ENCODE data around the gene SNAPC4. TPM values are rescaled to one million over a fixed set of nuclear protein-coding genes. Genes with fewer than 3 reads are reported as not detected.

Gene SNAPC4
- total and polyA plus RNA-seq, 4 donors, result 6.8 to 12.4 (median 9.8) TPM

DNA sequence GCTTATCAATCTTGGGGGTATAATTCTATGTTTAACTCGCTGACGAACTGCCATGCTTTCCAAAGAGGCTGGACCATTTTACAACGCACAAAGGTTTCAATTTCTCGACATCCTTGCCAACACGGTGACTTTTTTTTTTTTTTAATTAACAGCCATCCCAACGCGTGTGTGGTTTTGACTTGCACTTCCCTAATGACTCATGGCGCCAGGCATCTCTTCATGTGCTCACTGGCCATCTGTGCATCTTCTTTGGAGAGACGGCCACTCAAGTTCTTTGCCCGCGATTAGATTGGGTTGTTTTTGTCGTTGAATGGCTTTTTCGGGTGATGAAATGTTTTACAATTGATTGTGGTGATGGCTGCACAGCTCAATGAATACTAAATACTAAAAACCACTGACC lies 14.0 kb downstream of the SNAPC4 start:
- Histone ChIP-seq H3K9me3 (ENCODE audit: control insufficient read depth in 4 of 4, insufficient read depth in 3 of 4, low read length in 3 of 4) (no peaks in the 10 kb centered on the region), H3K27ac (ENCODE audit: low read depth in 1 of 2, low read length in 1 of 2) (no peak overlapping the region), H3K4me1 (ENCODE audit: control insufficient read depth in 5 of 5, insufficient read depth in 5 of 5, low read length in 5 of 5) (no peaks in the 10 kb centered on the region), H3K27me3 (ENCODE audit: control insufficient read depth in 3 of 3, insufficient read depth in 3 of 3, low read length in 2 of 3) (no peaks in the 10 kb centered on the region), H3K4me3 (no peak overlapping the region), H3K36me3 (ENCODE audit: control insufficient read depth in 4 of 4, insufficient read depth in 4 of 4, low read length in 4 of 4) (peaks cover 0 to 58% (median 16%) of the 10 kb centered on the region in 4 donors), H3K9ac (ENCODE audit: insufficient read depth in 1 of 2, low read length in 2 of 2) (no peak overlapping the region)
- ATAC-seq (ENCODE audit: insufficient read depth, low FRiP score), result no peak
- TF ChIP-seq, protein P1, sequence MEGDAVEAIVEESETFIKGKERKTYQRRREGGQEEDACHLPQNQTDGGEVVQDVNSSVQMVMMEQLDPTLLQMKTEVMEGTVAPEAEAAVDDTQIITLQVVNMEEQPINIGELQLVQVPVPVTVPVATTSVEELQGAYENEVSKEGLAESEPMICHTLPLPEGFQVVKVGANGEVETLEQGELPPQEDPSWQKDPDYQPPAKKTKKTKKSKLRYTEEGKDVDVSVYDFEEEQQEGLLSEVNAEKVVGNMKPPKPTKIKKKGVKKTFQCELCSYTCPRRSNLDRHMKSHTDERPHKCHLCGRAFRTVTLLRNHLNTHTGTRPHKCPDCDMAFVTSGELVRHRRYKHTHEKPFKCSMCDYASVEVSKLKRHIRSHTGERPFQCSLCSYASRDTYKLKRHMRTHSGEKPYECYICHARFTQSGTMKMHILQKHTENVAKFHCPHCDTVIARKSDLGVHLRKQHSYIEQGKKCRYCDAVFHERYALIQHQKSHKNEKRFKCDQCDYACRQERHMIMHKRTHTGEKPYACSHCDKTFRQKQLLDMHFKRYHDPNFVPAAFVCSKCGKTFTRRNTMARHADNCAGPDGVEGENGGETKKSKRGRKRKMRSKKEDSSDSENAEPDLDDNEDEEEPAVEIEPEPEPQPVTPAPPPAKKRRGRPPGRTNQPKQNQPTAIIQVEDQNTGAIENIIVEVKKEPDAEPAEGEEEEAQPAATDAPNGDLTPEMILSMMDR (IDR thresholded peaks at IDR 0.05; ENCODE audit: control extremely low read depth, extremely low read depth), result no peak
- no peak for DNase-seq
- WGBS, 2 donors, result 78 to 81% methylated on average over 13 of the region's 13 CpGs

DNA sequence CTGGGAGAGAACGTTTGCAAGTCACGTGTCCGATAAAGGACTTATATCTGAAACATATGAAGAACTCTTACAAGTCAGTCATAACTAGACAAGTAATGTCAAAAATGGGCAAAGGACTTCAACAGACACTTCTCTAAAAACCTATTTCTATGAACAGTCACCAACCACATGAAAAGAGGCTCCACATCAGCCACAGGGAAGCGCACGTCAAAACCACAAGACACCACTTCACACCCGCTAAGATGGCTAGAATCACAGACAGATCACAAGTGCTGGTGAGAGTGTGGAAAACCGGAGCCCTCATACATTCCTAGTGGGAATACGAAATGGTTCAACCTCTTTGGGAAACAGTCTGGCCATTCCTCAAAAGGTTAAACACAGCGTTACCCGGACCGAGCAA lies 15.0 kb downstream of the SNAPC4 start:
- WGBS, 2 donors, result 83 to 85% methylated on average over 11 of the region's 11 CpGs
- Histone ChIP-seq H3K9ac (ENCODE audit: insufficient read depth in 1 of 2, low read length in 2 of 2) (no peak overlapping the region), H3K4me3 (no peak overlapping the region), H3K4me1 (ENCODE audit: control insufficient read depth in 5 of 5, insufficient read depth in 5 of 5, low read length in 5 of 5) (no peaks in the 10 kb centered on the region), H3K27ac (ENCODE audit: low read depth in 1 of 2, low read length in 1 of 2) (no peak overlapping the region), H3K36me3 (ENCODE audit: control insufficient read depth in 4 of 4, insufficient read depth in 4 of 4, low read length in 4 of 4) (peaks cover 0 to 66% (median 16%) of the 10 kb centered on the region in 4 donors), H3K27me3 (ENCODE audit: control insufficient read depth in 3 of 3, insufficient read depth in 3 of 3, low read length in 2 of 3) (no peaks in the 10 kb centered on the region), H3K9me3 (ENCODE audit: control insufficient read depth in 4 of 4, insufficient read depth in 3 of 4, low read length in 3 of 4) (no peaks in the 10 kb centered on the region)
- ATAC-seq (ENCODE audit: insufficient read depth, low FRiP score) (no peak), DNase-seq (no peak)
- TF ChIP-seq, protein P1 (IDR thresholded peaks at IDR 0.05; ENCODE audit: control extremely low read depth, extremely low read depth), result no peak

DNA sequence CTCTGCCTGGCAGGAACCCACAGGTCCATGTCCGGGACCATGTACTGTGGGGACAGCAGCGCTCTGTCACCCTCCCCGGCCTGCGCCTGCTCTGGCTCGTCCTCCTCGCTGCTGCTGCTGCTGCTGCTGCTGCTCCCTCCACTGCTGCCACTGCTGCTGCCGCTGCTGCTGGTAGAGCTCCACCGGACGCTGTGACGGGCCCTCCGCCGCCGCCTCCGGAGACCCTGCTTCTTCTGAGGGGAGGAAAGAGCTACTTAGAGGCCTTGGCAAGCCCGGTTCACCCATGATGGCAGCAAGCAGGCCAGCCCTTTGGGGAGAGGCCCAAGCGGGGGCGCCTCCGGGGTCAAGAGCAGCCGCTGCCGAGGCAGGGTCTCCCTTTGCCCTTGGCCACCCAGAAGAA lies 16.5 kb downstream of the SNAPC4 start:
- ATAC-seq (ENCODE audit: insufficient read depth, low FRiP score), result no peak
- Histone ChIP-seq H3K9me3 (ENCODE audit: control insufficient read depth in 4 of 4, insufficient read depth in 3 of 4, low read length in 3 of 4) (no peaks in the 10 kb centered on the region), H3K4me1 (ENCODE audit: control insufficient read depth in 5 of 5, insufficient read depth in 5 of 5, low read length in 5 of 5) (no peaks in the 10 kb centered on the region), H3K9ac (ENCODE audit: insufficient read depth in 1 of 2, low read length in 2 of 2) (no peak overlapping the region), H3K36me3 (ENCODE audit: control insufficient read depth in 4 of 4, insufficient read depth in 4 of 4, low read length in 4 of 4) (peaks cover 3 to 72% (median 17%) of the 10 kb centered on the region in 4 donors), H3K27ac (ENCODE audit: low read depth in 1 of 2, low read length in 1 of 2) (no peak overlapping the region), H3K27me3 (ENCODE audit: control insufficient read depth in 3 of 3, insufficient read depth in 3 of 3, low read length in 2 of 3) (no peaks in the 10 kb centered on the region), H3K4me3 (no peak overlapping the region)
- TF ChIP-seq, protein P1 (IDR thresholded peaks at IDR 0.05; ENCODE audit: control extremely low read depth, extremely low read depth), result no peak
- DNase-seq, result no peak
- 97 to 98% methylated on average over 20 of the region's 20 CpGs for WGBS, 2 donors

DNA sequence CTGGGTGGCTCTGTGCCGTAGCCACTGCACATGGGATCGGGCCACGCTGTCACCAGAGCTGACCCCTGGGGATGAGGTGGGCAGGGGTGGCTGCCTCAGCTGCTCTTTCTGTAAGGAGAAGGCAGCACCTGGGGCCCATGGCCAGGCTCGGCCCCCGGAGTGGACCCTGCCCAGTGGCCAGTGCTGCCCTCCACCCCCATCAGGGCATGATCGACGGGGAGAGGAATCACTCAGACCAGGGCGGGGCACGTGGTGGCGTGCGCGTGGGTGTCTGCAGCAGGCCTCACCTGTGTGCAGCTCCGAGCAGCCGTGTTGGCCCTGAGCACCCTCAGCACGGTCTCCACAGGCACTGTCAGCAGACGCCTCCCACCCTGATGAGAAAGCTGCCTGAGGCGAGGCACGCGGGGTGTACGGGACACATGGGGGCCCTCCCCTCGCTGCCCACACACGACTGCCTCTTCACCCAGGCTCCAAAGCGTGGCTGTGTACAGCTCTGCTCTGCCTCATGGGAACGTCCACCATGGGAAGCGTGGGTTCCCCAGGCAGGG lies 17.9 kb downstream of the SNAPC4 start:
- WGBS, 2 donors, result 93 to 98% methylated on average over 25 of the region's 25 CpGs
- DNase-seq, result no peak
- Histone ChIP-seq H3K9ac (ENCODE audit: insufficient read depth in 1 of 2, low read length in 2 of 2) (no peak overlapping the region), H3K27ac (ENCODE audit: low read depth in 1 of 2, low read length in 1 of 2) (no peak overlapping the region), H3K4me1 (ENCODE audit: control insufficient read depth in 5 of 5, insufficient read depth in 5 of 5, low read length in 5 of 5) (no peaks in the 10 kb centered on the region), H3K9me3 (ENCODE audit: control insufficient read depth in 4 of 4, insufficient read depth in 3 of 4, low read length in 3 of 4) (no peaks in the 10 kb centered on the region), H3K4me3 (no peak overlapping the region), H3K27me3 (ENCODE audit: control insufficient read depth in 3 of 3, insufficient read depth in 3 of 3, low read length in 2 of 3) (no peaks in the 10 kb centered on the region), H3K36me3 (ENCODE audit: control insufficient read depth in 4 of 4, insufficient read depth in 4 of 4, low read length in 4 of 4) (peaks cover 3 to 64% (median 18%) of the 10 kb centered on the region in 4 donors)
- TF ChIP-seq, protein P1 (IDR thresholded peaks at IDR 0.05; ENCODE audit: control extremely low read depth, extremely low read depth), result no peak
- ATAC-seq (ENCODE audit: insufficient read depth, low FRiP score), result no peak

Data from lung (tissue), 12 donors.